Measurements from ENCODE around the gene P2RX7.

P2RX7 gene

DNA sequence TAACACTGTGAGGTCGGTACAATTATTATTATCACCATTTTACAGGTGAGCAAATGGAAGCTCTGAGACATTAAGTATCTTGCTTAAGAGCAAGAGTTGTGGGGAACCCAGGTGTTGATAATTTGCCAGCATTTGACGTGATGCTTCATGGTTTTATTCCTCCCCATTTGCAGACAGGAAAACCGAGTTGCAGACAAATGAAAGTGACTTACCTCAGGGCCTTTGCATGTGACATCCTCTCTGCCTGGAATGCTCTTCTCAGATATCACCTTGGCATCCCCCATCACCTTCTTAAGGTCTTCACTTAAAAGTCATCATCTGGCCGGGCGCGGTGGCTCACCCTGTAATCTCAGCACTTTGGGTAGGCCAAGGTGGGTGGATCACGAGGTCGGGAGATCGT, 21.0 kb upstream of the P2RX7 start:
- no peak for DNase-seq

- DNase-seq: no peak
These were observed 20.2 kb upstream of the P2RX7 start for GRCh38 chr12:121112496-121112895.

DNA sequence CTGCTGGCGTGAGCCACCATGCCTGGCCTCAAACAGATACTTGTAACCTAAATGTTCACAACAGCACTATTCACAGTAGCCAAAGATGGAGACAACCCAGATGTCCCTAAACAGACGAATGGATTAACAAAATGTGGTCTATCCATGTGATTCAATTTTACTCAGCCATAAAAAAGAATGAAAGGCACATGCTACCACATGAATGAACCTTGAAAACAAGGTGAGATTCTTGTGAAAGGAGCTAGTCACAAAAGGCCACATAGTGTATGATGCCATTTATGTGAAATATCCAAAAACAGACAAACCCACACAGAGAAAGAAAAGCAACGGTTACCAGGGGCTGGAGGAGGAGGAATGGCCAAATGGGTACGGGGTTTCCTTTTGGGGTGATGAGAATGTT, 19.6 kb upstream of the P2RX7 start:
- DNase-seq: no peak

- no peak for DNase-seq
These were observed 18.5 kb upstream of the P2RX7 start for GRCh38 chr12:121114019-121114639.

DNA sequence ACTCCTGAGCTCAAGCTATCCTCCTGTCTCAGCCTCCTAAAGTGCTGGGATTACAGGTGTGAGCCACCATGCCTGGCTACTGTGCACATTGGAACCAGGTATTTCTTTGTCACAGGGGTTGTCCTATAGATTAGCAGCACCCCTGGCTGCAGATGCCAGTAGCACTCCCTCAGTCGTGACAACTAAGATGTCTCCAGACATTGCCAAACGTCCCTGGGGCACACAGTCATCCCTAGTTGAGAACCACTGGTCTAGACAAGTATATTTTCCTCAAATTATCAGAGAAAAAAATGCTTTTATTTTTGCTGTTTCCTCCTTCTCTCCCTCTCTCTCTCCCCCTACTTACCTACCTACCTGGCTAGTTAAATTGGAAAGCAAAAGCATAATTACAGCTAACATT, 17.9 kb upstream of the P2RX7 start:
- DNase-seq: no peak

- DNase-seq: no peak
These were observed 17.1 kb upstream of the P2RX7 start for GRCh38 chr12:121115530-121115929.

DNA sequence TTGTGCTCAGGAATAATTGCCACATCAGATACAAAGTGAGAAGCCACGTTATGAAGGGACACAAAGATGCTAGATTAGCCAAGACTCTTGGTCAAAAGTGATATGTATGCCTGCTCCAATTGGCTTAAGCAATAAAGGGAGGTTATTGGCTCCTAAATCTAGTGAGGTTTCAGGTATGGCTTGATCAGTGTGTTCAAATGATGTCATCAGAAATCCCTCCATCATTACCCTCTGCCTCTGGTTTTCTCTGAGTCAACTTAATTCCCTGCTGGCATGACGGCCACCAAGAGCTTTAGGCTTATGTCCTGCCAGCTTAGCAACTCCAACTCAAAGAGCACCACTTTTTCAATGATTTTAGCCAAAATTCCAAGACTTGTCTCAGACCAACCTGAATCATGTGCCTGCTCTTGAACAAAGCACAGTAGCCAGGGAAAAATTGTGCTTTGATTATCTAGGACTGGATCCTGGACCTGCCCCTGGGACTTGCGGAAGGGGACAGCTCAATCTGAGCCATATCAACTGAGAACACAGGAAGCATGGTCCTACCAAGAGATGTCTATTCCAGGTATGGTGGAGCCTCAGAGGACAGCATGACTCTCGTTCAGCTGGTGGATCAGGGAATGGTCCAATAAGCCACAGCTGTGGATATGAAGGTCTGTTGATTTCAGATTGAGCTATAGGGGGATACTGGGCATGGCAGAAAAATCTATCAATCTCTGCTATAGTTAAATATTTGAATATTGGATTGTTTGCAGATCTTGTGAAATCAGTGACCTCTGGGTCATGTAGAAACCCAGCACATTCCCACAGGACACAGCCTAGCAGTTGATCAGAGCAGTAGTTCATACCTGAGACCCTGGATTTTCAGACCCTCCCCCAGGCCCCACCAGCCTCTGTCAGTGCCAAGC, 16.1 kb upstream of the P2RX7 start:
- no peak for DNase-seq

DNA sequence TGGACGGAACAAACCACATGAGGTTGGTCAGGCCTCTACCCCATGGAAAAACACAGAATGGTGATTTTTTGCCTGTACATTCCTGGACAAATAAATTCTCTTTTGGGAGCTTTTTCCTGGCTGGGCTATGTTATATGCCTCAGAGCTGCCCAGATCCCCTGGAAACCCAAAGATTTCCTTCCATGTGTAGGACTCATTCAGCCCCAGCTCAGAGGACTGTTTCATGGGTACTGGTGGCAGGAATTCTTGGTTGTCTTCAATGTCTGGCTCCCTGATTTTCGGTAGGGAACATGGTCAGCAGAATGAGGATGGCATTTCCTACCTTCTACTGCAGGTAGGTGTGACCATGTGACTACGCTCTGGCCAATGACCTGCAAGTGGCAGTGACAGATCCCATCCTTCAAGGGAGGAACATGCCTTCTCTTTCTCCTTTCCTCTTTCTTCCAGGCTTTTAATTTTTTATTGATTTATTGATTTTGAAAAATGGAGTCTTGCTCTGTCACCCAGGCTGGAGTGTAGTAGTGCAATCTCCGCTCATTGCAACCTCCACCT, 15.4 kb upstream of the P2RX7 start:
- no peak for DNase-seq

GRCh38 chr12:121120323-121120722, 12.4 kb upstream of the P2RX7 start:
- no peak for DNase-seq

- no peak for DNase-seq
These were observed 11.5 kb upstream of the P2RX7 start for GRCh38 chr12:121120989-121121755.

- DNase-seq: no peak
These were observed 10.9 kb upstream of the P2RX7 start for GRCh38 chr12:121121805-121122204.

- no peak for DNase-seq
These were observed 9.2 kb upstream of the P2RX7 start for GRCh38 chr12:121123488-121123887.

- peak; percentile 34 for DNase-seq
These were observed 8.1 kb upstream of the P2RX7 start for GRCh38 chr12:121124402-121125109.

DNA sequence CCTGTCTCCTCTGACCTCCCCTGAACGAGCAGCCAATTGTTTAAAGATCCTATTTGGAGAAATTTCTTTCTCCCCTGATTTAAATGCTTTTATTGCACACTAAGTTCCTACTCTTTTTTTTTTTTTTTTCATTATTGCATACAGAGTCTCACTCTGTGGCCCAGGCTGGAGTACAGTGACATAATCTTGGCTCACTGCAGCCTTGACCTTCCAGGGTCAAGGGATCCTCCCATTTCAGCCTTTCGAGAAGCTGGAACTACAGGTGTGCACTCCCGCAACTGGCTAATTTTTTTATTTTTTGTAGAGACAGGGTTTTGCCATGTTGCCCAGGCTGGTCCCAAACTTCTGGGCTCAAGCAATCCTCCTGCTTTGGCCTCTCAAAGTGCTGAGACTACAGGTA, 5.2 kb upstream of the P2RX7 start:
- DNase-seq: no peak

DNA sequence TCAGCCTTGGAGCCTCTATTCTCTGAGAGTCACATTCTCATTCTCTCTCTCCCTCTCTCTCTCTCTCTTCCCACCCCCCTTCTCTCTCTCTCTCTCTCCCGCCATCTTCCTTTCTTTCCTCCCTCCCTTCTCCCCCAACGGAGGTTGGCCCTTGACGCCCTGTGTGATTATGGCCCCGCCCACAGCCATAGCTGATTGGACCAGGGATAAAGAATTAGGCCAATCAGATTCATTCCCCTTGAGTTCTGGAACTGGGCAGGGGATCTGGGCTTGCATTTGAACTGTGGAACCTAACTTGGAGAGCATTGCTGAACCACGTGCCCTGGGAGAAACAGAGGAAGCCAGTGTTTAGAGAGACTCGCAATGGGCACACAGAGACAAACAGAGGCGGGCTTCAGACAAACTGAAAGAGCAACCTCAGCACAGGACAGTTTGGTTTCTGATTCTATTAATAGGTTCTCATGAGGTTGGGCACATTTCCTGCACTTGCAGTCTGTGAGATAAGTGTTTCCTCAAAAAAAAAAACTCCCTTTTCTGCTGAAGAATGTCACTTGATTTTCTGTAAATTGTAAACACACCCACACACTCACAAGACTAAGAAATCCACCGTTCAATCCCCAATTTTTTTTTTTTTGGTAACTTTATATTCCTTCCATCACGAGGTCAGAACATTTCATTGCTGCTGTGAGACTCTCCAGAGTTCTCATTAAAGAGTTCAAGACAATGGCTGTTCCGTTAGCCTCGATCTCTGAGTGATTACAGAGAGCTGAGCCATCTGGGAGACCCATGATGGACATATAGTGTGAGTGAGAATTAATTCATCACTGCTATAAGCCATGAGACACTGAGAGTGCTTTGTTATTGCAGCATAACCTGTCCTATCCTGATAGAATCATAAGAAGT, 3.5 kb upstream of the P2RX7 start:
- DNase-seq: peak; percentile 88

DNA sequence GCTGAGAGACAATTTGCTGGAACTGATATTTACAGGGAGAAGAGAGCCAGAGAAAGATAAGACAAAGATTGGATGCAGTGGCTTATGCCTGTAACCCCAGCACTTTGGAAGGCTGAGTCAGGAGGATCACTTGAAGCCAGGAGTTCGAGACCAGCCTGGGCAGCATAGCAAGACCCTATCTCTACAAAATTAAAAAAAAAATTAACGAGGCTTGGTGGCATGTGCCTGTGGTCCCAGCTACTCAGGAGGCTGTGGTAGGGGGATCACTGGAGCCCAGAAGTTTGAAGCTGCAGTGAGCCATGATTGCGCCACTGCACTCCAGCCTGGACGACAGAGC, 2.9 kb upstream of the P2RX7 start:
- DNase-seq: no peak

GRCh38 chr12:121130866-121131373, 1.8 kb upstream of the P2RX7 start:
- no peak for DNase-seq

DNA sequence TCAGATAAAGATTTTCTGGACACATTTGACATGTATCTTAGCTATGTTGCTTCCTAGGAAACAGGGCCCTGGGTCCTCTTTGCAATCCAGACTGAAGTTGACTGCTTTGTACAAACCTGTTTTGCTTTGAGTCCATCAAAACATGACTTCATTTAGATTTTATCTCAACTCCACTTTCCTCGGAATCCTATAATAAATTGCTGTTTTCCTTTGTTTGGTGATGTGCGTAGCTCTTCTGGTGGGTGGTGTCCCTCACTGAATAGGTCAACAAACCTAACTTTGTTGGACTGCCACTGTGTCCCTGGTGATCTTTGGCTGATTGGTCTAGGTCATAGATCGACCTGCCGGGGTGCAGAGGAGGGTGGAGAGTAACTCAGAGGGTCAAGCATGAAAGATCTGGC, 735 bp upstream of the P2RX7 start:
- DNase-seq: no peak

- DNase-seq: no peak
These were observed 1.2 kb downstream of the P2RX7 start for GRCh38 chr12:121133838-121134237.

GRCh38 chr12:121135320-121135719, 2.6 kb downstream of the P2RX7 start:
- DNase-seq: no peak

DNA sequence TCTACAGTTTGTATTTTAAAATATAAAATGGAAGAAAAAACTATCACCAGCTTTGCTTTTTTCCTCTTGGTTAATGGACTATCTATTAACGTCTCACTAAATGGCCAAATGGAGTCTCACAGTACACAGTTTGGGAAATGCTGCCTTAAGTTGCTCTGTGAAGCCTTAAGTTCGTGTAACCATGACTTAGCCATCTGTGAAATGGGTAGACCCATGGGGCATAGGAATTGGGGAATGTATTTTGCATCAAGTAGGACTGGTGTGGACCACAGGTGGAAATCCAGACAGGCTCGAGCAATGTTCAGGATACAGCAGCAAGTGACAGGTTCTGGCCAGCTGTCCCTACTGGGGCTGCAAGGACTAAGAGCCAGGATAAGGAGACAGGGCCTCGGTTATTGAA, 4.8 kb downstream of the P2RX7 start:
- no peak for DNase-seq

GRCh38 chr12:121138284-121138683, 5.6 kb downstream of the P2RX7 start:
- DNase-seq: no peak
